Ascending aorta (tissue), 2 donors: ENCODE measurements around the gene RIN3. TPM values are rescaled to one million over a fixed set of nuclear protein-coding genes. Genes with fewer than 3 reads are reported as not detected.

ENCODE experiments used
- DNase-seq, 2 donors: peaks; one replicate each; pipeline ENCODE4 v3.0.0-alpha.2; 2019; ENCODE audit warnings: low spot score in 2 of 2
- H3K27ac ChIP-seq, 2 donors: fragments of 200-600 bp; sonication (generic); one replicate each; pipeline ENCODE4 v1.5.1; 2016 to 2017; ENCODE audit warnings: mild to moderate bottlenecking in 1 of 2
- H3K27me3 ChIP-seq: fragments of 200-600 bp; sonication (generic); one replicate; pipeline ENCODE4 v1.5.1; 2017
- H3K36me3 ChIP-seq, 2 donors: fragments of 200-600 bp; sonication (generic); one replicate each; pipeline ENCODE4 v1.5.1; 2016
- H3K4me1 ChIP-seq, 2 donors: fragments of 200-600 bp; sonication (generic); one replicate each; pipeline ENCODE4 v1.5.1; 2016 to 2017; ENCODE audit warnings: mild to moderate bottlenecking in 1 of 2
- H3K4me3 ChIP-seq, 2 donors: fragments of 200-600 bp; sonication (generic); one replicate each; pipeline ENCODE4 v1.5.1; 2016 to 2017; ENCODE audit warnings: mild to moderate bottlenecking in 1 of 2
- H3K9me3 ChIP-seq, 2 donors: fragments of 200-600 bp; sonication (generic); one replicate each; pipeline ENCODE4 v1.5.1; 2016
- CTCF ChIP-seq, 3 experiments: fragments of 200-600 bp in 2 of 3; fragments of 450-650 bp in 1 of 3; sonication (generic) in 2 of 3; IDR thresholded peaks; one replicate each; pipeline ENCODE4 v1.5.1; 2016 to 2019; ENCODE audit warnings: antibody characterized with exemption in 3 of 3, mild to moderate bottlenecking in 1 of 3, moderate library complexity in 1 of 3
- intact Hi-C: fragments of 100-400 bp; cut with DNase I; formaldehyde crosslinking; loops from one replicate; pipeline ENCODE4 v1.15.1; 2023
- total RNA-seq: library from RNA; depleted of rRNA; stranded (reverse); fragments of >200 nt; gene quantifications from one replicate; pipeline ENCODE4 v1.1.0, GENCODE V29; 2016

The RIN3 gene
- total RNA-seq, 1 donor from 2014 or later, result 30.3 TPM

- intact Hi-C loops, result loop anchor here (5.0 kb wide), 2 partner anchors 81 to 171 kb away; partner anchors contain the start of gene RIN3
- peaks cover 31 to 33% of the 10 kb centered on the region in 2 donors for H3K36me3 ChIP-seq
- no peak for DNase-seq
- no peaks in the 10 kb centered on the region for H3K9me3 ChIP-seq
- H3K4me3 ChIP-seq, result no peak overlapping the region
- no peak for TF ChIP-seq CTCF (IDR thresholded peaks at IDR 0.05)
- H3K27ac ChIP-seq, result no peak overlapping the region
- H3K27me3 ChIP-seq, result no peaks in the 10 kb centered on the region
- H3K4me1 ChIP-seq, result peaks cover 4% of the 10 kb centered on the region in 2 donors
Observed at GRCh38 chr14:92683041-92683440, 169.5 kb downstream of the RIN3 start.

DNA sequence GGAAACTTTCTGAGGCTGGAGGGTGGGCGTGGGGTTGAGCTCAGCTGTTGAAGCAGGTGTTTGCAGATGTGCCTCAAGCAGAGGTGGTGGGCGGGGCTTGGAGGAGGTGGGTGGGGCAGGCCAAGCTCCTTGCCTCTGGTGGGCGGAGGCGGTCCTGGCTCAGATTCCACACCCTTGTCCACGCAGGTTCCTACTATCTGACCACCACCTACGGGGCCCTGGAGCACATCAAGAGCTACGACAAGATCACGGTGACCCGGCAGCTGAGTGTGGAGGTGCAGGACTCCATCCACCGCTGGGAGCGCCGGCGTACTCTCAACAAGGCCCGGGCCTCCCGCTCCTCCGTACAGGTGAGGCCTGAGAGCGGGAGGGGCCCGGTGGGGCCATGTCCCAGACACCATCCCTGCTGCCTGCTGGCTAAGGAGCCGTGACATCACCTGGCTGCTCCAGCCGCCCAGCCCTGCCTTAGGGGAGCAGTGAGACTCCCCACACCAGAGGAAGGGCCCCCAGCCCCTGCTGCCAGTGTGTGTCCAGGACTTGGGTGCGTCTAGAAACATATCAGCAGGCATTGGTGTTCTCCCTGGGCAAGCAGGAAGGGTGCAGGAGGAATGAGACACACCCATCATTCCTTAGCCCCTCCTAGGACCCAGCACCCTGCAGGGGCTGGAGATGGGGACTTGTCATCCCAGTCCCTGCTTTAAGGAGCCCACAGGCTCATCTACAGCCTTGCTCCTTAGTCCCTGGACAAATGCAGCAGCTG lies 171.4 kb downstream of the RIN3 start:
- Histone ChIP-seq H3K4me1 (peaks cover 4% of the 10 kb centered on the region in 2 donors), H3K4me3 (no peak overlapping the region), H3K9me3 (no peaks in the 10 kb centered on the region), H3K36me3 (peaks cover 14 to 21% of the 10 kb centered on the region in 2 donors), H3K27me3 (no peaks in the 10 kb centered on the region), H3K27ac (no peak overlapping the region)
- intact Hi-C loops, result loop anchor here (5.0 kb wide), 2 partner anchors 83 to 173 kb away; partner anchors contain the start of gene RIN3
- TF ChIP-seq CTCF (IDR thresholded peaks at IDR 0.05), result no peak
- no peak for DNase-seq

GRCh38 chr14:92685784-92686355 lies 172.3 kb downstream of the RIN3 start:
- no peak for TF ChIP-seq CTCF (IDR thresholded peaks at IDR 0.05)
- no peak overlapping the region for H3K27ac ChIP-seq
- H3K4me1 ChIP-seq, result peaks cover 4% of the 10 kb centered on the region in 2 donors
- no peak for DNase-seq
- intact Hi-C loops, result loop anchor here (2.0 kb wide), 1 partner anchor 63 kb away; the partner anchor contains the start of gene LGMN
- no peaks in the 10 kb centered on the region for H3K27me3 ChIP-seq
- H3K4me3 ChIP-seq, result no peak overlapping the region
- H3K9me3 ChIP-seq, result no peaks in the 10 kb centered on the region
- peaks cover 10 to 18% of the 10 kb centered on the region in 2 donors for H3K36me3 ChIP-seq

DNA sequence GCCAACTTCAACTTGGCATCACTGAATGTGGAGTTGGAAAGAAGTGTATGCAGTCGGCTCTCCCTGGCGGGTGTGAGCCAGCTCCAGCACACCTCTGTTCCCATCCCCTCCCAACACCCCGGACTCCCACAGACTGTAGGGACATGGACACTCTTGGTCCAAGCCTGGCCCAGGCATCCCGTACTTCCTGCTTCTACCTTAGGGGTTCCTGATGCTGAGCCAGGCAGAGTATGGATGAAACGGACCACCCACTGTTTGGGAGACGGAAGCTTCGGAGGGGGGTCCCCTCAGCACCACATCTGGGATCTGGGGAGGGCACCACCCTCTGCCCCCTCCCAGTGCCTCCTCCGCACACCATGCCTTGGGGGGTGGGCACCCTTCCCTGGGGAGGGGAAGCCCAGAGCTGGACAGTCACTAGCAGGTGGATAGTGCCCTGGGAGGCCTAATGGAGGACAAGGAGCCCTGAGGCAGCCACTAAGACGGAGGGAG lies 172.9 kb downstream of the RIN3 start:
- H3K4me3 ChIP-seq, result peak overlapping the region in 1 of 2 donors; percentile 64
- intact Hi-C loops, result loop anchor here (2.0 kb wide), 1 partner anchor 62 kb away; the partner anchor contains the start of gene LGMN
- peaks cover 4% of the 10 kb centered on the region in 2 donors for H3K4me1 ChIP-seq
- H3K27ac ChIP-seq, result no peak overlapping the region
- TF ChIP-seq CTCF (IDR thresholded peaks at IDR 0.05), result no peak
- DNase-seq, result no peak
- H3K27me3 ChIP-seq, result no peaks in the 10 kb centered on the region
- no peaks in the 10 kb centered on the region for H3K9me3 ChIP-seq
- H3K36me3 ChIP-seq, result peaks cover 10 to 18% of the 10 kb centered on the region in 2 donors

GRCh38 chr14:92686900-92687427 lies 173.4 kb downstream of the RIN3 start:
- TF ChIP-seq CTCF (IDR thresholded peaks at IDR 0.05), result peak; percentile 98 to 100 (median 100)
- DNase-seq, result peak in 1 of 2 donors; percentile 86
- Histone ChIP-seq H3K27ac (no peak overlapping the region), H3K4me1 (peaks cover 4% of the 10 kb centered on the region in 2 donors), H3K9me3 (no peaks in the 10 kb centered on the region), H3K4me3 (peak overlapping the region; percentile 50 to 64), H3K36me3 (peaks cover 10 to 18% of the 10 kb centered on the region in 2 donors), H3K27me3 (no peaks in the 10 kb centered on the region)
- intact Hi-C loops, result loop anchor here (1.0 to 2.0 kb wide), 2 partner anchors 62 to 96 kb away; partner anchors contain the start of gene LGMN
